Hypothalamus (tissue), 51 donors: ENCODE results near the gene RNFT2.
"Not testable (repeated sequence)": the region's sequence is repeated elsewhere in the genome, so short reads cannot be mapped to it uniquely, and the experiment has no call there.

Source experiments
- DNase-seq, 51 donors: peaks; one replicate each; lab custom pipeline; 2025; lab: John Stamatoyannopoulos, UW

RNFT2 gene

GRCh38 chr12:116736962-116737773 lies 947 bp upstream of the RNFT2 start:
- DNase-seq, result peak in 1 of 51 donors; percentile 7

- DNase-seq, result no peak
Observed at GRCh38 chr12:116739381-116739887, 1.3 kb downstream of the RNFT2 start.

- DNase-seq, result not testable (repeated sequence)
Observed at GRCh38 chr12:116742787-116743186, 4.7 kb downstream of the RNFT2 start.

GRCh38 chr12:116744766-116745165 lies 6.7 kb downstream of the RNFT2 start:
- no peak for DNase-seq

GRCh38 chr12:116745554-116745953 lies 7.4 kb downstream of the RNFT2 start:
- DNase-seq, result no peak

- no peak for DNase-seq
Observed at GRCh38 chr12:116749884-116750283, 11.8 kb downstream of the RNFT2 start.

DNA sequence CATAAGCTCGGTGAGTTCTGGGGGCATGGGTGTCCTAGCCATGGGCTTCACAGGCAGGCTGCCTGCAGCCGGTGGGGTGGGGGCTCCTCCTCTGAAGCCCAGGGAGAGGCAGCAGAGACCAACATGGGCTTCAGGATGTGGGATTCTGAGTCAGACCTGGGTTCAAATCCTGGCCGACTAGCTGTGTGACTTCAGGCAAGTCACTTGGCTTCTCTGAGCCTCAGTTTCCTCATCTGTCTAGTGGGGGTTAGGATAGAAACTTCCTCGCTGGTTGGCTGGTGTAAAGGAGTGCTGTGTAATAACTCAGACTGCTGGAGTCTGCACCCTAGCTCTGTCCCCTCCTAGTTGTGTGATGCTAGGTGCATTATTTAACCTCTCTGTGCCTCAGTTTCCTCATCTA lies 12.2 kb downstream of the RNFT2 start:
- no peak for DNase-seq

DNA sequence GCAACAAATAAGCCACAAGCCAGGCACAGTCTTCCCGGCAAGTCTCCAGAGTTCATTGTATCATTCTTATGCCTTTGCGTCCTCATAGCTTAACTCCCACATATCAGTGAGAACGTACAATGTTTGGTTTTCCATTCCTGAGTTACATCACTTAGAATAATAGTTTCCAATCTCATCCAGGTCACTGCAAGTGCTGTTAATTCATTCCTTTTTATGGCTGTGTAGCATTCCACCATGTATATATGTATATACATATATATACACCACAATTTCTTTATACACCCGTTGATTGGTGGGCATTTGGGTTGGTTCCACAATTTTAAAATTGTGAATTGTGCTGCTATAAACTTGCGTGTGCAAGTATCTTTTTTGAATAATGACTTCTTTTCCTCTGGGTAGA lies 16.0 kb downstream of the RNFT2 start:
- not testable (repeated sequence) for DNase-seq

GRCh38 chr12:116754783-116755182 lies 16.7 kb downstream of the RNFT2 start:
- DNase-seq, result not testable (repeated sequence)

DNA sequence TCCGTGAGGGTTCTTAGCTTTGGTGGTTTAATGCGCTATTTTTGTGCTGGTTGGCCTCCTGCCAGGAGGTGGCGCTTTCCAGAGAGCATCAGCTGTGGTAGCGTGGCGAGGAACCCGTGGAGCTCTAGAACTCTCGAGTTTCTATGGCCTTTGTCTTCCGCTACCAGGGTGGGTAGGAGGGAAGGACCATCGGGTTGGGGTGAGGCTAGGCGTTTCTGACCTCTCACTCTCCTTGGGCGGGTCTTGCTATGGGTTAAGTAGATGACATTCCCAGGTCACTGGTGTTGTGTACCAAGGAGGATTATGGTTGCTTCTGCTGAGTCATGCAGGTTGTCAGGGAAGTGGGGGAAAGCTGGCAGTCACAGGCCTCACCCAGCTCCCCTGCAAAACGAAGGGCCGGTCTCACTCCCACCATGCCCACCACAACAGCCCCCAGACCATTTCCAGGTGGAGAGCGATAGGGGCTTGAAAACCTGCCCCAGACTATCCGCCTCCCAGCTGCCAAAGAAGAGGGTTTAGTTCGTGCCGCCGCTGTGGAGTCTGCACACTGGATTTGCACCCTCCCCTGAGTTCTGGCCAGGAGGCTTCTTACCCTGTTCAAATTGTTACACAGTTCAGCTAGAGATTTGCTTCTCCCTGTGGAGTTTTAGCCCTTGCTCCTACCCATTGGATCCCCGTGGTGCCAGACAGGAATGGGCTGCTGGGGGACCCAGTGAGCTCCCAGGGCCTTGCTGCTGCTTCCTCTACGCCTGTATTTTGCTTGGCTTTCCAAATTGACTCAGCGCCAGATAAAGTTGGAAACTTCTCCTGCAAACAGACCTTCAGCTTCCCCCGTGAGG lies 21.9 kb downstream of the RNFT2 start:
- DNase-seq, result no peak

- no peak for DNase-seq
Observed at GRCh38 chr12:116760622-116761020, 22.5 kb downstream of the RNFT2 start.

DNA sequence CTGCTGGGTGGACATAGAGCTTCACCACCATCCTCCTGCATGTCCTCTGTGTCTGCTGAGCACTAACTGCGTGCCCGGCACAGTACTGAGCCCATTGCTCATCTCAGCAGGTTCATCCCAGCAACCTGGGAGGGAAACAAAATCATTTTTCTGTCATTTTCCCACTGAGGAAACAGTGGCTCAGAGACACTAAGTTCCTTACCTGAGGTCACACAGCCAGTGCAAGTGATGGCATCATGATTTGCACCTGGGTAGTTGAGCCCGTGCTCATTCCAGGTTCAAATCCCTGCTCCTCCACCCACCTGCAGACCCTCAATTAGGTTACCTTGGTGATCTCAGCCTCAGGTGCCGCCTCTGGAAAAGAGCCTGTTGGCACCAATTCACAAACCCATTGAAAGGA lies 23.4 kb downstream of the RNFT2 start:
- DNase-seq, result no peak

- no peak for DNase-seq
Observed at GRCh38 chr12:116765271-116765670, 27.2 kb downstream of the RNFT2 start.

DNA sequence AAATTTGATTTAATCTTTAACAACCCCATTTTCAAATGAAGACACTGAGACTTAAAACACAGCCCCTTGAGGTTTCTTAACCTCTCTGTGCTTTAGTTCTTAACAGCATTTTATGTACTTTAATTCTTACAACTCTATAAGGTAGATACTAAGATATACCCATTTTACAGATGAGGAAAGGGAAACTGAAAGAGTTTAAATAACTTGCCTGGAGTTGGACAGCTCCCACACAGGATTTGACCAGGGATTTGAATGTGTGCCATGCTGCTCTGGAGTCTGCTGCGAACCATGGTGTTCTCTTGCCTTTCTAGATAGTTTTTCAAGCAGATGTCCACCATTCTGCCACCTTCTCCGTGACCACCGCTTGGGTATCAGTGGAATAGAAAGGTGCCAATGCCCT lies 28.2 kb downstream of the RNFT2 start:
- no peak for DNase-seq

DNA sequence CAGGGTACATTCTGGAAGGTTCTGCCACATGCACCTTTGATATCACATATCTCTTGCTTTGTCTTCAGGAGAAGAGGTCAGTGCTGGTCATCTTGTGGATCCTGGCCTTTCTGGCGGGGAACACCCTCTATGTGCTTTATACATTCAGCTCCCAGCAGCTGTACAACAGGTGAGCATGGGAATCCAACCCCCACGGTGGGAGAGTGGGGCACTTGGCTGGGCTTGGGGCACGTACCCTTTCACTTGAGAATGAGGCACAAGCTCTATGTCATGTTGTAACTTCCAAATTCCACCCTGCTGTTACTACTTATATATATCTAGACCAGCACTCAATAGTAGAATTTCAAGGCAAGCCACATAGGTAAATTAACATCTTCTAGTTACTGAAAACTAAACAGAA lies 28.6 kb downstream of the RNFT2 start:
- no peak for DNase-seq

DNA sequence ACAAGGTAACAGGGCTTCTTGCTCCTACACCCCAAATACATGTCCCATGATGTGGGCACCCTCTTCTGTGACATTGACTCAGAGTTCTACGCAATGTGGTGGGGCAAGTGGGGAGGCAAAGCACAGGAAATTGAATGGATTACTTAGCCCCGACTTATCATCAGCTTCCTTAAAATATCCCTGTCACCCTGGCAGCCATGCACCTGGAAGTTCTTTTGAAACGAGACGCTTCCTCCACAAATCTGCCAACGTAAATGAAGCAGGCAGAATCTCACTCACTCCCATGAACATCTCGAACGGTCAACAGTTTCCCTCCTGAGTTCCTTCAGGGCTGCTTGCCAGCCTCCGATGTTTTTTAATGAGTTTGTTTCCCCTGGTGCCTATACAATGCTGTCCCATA lies 33.5 kb downstream of the RNFT2 start:
- DNase-seq, result no peak

GRCh38 chr12:116773276-116773731 lies 35.2 kb downstream of the RNFT2 start:
- no peak for DNase-seq

GRCh38 chr12:116774020-116774419 lies 35.9 kb downstream of the RNFT2 start:
- no peak for DNase-seq

DNA sequence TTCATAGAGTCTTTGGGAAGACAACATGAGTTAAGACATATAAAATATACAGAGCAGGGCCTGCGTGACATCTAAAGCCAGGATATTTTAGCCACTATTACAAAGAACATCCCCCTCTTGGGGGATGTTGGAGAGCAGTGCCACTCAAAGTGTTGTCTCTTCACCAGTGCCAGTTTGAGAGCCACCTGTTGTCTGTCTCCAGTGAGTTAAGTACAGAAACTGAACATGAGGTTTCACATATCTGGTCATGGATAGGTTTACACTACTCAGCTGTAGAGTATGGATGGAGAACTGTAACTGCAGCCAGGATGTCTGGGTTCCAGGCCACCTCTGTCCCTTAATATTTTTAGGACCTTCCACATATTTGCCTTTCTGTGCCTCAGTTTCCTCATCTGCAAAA lies 39.1 kb downstream of the RNFT2 start:
- no peak for DNase-seq

GRCh38 chr12:116779597-116779996 lies 41.5 kb downstream of the RNFT2 start:
- no peak for DNase-seq

DNA sequence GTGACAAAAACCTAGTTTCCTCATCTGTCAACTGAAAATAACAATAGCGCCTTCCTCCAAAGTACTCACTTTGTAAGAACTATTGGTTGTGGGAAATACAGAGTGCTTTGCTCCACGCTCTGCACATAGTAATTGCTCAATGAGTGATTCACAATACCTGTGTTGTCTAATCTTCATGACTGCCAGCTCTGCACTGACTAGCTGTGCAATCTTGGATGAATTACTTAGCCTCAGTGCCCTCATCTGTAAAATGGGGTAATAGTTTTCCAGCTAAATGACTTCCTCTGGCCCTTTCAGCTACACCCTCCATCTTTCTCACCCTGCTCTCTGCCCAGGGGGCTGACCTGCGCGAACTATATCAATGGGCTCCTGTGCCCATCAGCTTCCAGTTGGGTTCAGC lies 42.8 kb downstream of the RNFT2 start:
- no peak for DNase-seq
